ENCODE measurements around the gene SDC4.
A peak's percentile ranks its signal among the peaks of the same experiment; 100 is the strongest.

Gene SDC4

DNA sequence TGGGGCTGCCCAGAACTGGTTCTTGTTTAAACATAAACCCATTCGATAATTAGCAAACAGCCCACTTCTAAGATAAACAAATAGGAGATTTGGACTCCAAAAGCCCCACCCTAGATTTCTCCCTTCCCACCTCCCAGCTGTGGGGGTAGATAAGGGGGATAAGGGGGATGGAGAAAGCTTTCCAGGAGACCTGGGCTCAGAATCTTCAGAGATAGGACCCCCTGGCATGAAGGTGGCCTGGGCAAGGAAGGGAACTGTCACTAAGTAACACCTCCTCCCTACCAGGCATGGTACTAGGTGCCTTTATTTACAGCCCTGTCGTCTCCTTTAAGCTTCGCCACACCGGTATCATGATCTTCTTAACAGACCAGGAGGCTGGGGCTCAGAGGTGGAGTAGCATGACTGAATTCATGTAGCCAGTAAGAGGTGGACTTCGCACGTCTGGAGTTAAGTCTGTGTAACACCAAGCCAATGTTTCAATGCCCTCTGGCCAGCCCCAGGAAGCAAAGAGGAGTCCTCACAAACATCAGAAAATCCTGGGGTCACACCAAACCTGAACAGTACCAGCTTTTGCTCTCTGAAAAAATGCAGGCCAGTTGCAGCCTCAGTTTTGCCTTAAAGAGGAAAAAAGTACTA, 4.6 kb downstream of the SDC4 start:
- Histone ChIP-seq H3K4me3 (ENCODE audit: low read depth, low read length) (peak overlapping the region; percentile 32), H3K27me3 (replicated peaks) (no peaks in the 10 kb centered on the region), H3K36me3 (replicated peaks) (peaks cover 23% of the 10 kb centered on the region), H3K27ac (peak overlapping the region; percentile 71)
- TF ChIP-seq, protein P1, sequence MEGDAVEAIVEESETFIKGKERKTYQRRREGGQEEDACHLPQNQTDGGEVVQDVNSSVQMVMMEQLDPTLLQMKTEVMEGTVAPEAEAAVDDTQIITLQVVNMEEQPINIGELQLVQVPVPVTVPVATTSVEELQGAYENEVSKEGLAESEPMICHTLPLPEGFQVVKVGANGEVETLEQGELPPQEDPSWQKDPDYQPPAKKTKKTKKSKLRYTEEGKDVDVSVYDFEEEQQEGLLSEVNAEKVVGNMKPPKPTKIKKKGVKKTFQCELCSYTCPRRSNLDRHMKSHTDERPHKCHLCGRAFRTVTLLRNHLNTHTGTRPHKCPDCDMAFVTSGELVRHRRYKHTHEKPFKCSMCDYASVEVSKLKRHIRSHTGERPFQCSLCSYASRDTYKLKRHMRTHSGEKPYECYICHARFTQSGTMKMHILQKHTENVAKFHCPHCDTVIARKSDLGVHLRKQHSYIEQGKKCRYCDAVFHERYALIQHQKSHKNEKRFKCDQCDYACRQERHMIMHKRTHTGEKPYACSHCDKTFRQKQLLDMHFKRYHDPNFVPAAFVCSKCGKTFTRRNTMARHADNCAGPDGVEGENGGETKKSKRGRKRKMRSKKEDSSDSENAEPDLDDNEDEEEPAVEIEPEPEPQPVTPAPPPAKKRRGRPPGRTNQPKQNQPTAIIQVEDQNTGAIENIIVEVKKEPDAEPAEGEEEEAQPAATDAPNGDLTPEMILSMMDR (IDR thresholded peaks at IDR 0.05; ENCODE audit: low read depth, low read length, missing control alignments): no peak
- in situ Hi-C loops (cut with HindIII; ENCODE audit: low pct_ligation_motif_present, low sequenced_read_pairs): no loop called here
- no peak for DNase-seq

DNA sequence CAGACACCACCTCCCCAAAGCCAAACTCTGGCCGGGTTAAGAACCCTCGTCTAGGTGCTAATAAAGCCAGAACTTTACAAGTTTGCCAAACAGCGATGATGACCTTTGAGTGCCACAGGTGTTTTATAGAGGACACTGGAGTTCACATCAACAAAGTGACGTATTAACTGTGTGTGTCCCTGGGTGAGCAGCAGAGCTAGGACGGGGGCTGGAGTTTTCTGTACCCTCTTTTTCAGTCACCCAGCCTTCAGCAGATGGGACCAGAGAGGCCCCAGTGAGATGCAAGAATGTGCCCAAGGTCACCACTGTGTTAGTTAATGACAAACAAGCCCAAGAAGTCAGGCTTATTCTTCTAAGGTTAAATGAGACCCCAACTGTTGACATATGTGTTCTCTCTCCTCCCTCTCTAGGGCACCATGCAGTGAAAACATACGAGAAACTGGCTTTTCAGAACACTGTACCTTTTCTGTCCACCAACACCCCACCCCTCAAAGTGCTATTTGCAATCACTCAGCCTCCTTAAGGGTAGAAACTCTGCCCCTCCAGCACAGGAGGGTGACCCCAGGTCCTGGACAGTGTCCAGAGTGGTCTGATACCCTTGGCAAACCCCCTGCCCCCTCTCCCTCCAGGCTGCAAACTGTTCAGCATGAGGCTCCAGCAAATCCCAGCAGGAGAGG, 5.2 kb downstream of the SDC4 start:
- H3K27ac ChIP-seq: peak overlapping the region; percentile 61
- TF ChIP-seq, protein P1 (IDR thresholded peaks at IDR 0.05; ENCODE audit: low read depth, low read length, missing control alignments): no peak
- in situ Hi-C loops (cut with HindIII; ENCODE audit: low pct_ligation_motif_present, low sequenced_read_pairs): no loop called here

DNA sequence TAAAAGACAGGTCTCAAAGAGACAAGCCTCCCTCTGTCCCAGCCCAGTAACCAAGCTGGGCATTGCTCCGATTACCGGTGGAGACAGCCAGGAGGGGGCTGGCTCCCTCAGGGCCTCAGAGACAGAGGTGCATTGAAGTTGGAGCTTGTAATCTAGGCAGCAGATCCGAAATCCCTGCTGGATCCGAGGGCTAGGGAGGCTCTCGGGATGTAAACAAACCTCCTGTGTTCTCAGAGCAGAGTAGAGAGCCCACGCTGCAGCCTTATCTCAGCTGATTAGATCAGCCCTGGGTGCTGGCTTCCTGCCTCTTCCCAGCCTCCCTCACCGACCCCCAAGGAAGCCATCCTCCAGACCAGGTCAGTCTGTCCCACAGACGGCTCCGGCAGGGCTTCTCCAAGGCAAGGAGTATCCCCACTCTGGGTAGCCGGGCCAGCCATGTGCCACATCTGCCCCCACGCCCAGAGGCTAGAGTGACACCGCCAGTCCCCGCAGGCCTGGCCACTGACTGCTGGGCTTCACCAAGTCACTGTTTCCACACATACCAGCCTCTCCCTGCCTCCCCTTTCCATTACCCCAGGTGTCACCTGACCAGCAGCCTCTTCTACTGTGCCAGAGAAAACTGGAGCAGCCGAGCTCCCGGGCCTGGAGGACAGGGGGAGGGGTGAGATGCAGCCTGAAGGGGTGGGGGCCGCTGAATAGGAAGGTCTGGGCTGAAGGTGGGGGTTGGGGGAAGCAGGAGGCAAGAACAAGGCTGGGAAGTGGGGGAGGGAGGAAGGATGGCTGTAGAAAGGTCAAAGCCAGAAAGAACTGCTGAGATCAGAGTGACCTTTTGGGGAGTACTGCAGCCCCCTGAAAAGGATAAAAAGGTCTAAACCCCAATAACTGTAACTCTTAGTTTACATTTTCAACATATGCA, 6.0 kb downstream of the SDC4 start:
- Histone ChIP-seq H3K4me3 (ENCODE audit: low read depth, low read length) (peak overlapping the region; percentile 26), H3K36me3 (replicated peaks) (peaks cover 29% of the 10 kb centered on the region), H3K27ac (peak overlapping the region; percentile 61), H3K27me3 (replicated peaks) (no peaks in the 10 kb centered on the region)
- in situ Hi-C loops (cut with HindIII; ENCODE audit: low pct_ligation_motif_present, low sequenced_read_pairs): no loop called here
- DNase-seq: no peak
- TF ChIP-seq, protein P1 (IDR thresholded peaks at IDR 0.05; ENCODE audit: low read depth, low read length, missing control alignments): no peak

More for the DNA sequence above, 5.2 kb downstream of the SDC4 start:
- H3K4me3 ChIP-seq (ENCODE audit: low read depth, low read length): no peak overlapping the region
- peaks cover 29% of the 10 kb centered on the region for H3K36me3 ChIP-seq (replicated peaks)
- no peak for DNase-seq
- H3K27me3 ChIP-seq (replicated peaks): no peaks in the 10 kb centered on the region

DNA sequence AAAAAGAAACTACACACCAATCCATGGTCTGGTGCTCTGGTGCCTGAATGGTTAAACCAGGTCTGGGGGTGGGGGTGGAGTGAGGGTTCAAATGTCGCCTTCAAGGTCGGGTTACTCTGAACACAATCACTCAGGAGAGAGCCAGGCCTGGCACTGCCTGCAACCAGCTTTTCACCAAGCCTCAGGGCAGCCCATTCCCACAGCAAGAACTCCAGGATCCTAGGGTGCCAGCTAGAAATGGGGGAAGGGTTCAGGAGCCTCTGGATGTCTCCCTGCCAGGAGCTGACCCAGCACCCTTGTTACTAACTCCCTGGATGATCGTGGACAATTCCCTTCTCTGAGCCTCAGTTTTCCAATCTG, 6.7 kb downstream of the SDC4 start:
- peaks cover 29% of the 10 kb centered on the region for H3K36me3 ChIP-seq (replicated peaks)
- no peak for DNase-seq
- in situ Hi-C loops (cut with HindIII; ENCODE audit: low pct_ligation_motif_present, low sequenced_read_pairs): no loop called here
- H3K27ac ChIP-seq: peak overlapping the region; percentile 61
- no peak overlapping the region for H3K4me3 ChIP-seq (ENCODE audit: low read depth, low read length)
- TF ChIP-seq, protein P1 (IDR thresholded peaks at IDR 0.05; ENCODE audit: low read depth, low read length, missing control alignments): no peak
- H3K27me3 ChIP-seq (replicated peaks): no peaks in the 10 kb centered on the region

DNA sequence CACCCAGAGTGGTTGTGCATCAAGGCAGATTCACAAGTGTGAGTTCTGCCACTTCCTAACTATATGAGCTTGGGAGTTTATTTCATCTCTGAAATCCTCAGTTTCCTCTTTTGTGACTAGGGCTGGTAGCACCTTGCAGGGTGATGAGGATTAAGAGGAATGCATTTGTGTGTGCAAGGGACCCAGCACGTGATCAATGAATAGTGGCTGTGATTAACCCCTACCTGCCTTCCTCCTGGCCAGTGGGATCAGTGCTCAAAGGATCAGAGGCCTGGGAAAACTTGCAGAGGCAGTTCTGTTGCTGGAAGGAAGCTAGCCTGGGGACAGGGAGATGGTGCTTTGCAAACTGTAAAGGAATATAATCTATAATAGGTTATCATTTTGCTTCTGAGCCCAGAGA, 7.3 kb downstream of the SDC4 start:
- no peaks in the 10 kb centered on the region for H3K27me3 ChIP-seq (replicated peaks)
- H3K27ac ChIP-seq: no peak overlapping the region
- H3K36me3 ChIP-seq (replicated peaks): peaks cover 31% of the 10 kb centered on the region
- TF ChIP-seq, protein P1 (IDR thresholded peaks at IDR 0.05; ENCODE audit: low read depth, low read length, missing control alignments): no peak
- no peak overlapping the region for H3K4me3 ChIP-seq (ENCODE audit: low read depth, low read length)
- in situ Hi-C loops (cut with HindIII; ENCODE audit: low pct_ligation_motif_present, low sequenced_read_pairs): no loop called here
- no peak for DNase-seq
